ENCODE measurements around the gene SNRPD3. TPM values are rescaled to one million over a fixed set of nuclear protein-coding genes. Genes with fewer than 3 reads are reported as not detected.

The SNRPD3 gene
- total RNA-seq, 1 donor from 2014 or later, result 125 TPM

GRCh38 chr22:24571266-24571665 lies 15.5 kb downstream of the SNRPD3 start:
- H3K27ac ChIP-seq, result no peak overlapping the region
- no peaks in the 10 kb centered on the region for H3K27me3 ChIP-seq
- peaks cover 9% of the 10 kb centered on the region for H3K4me1 ChIP-seq
- intact Hi-C loops (cut with DNase I), result no loop called here
- peaks cover 0 to 60% of the 10 kb centered on the region in 2 donors for H3K36me3 ChIP-seq
- no peaks in the 10 kb centered on the region for H3K9me3 ChIP-seq
- no peak for DNase-seq (ENCODE audit: extremely low spot score in 2 of 2)
- TF ChIP-seq CTCF (IDR thresholded peaks at IDR 0.05), result no peak
- no peak for TF ChIP-seq POLR2A (IDR thresholded peaks at IDR 0.05)
- no peak for TF ChIP-seq POLR2AphosphoS5 (IDR thresholded peaks at IDR 0.05; ENCODE audit: insufficient read depth in 1 of 2, low read depth in 1 of 2)
- no peak overlapping the region for H3K4me3 ChIP-seq

GRCh38 chr22:24576778-24577177 lies 21.0 kb downstream of the SNRPD3 start:
- intact Hi-C loops (cut with DNase I), result no loop called here
- H3K27ac ChIP-seq, result no peak overlapping the region
- H3K36me3 ChIP-seq, result peaks cover 0 to 28% of the 10 kb centered on the region in 2 donors

GRCh38 chr22:24578355-24579257 lies 22.8 kb downstream of the SNRPD3 start:
- no peak for DNase-seq (ENCODE audit: extremely low spot score in 2 of 2)
- peaks cover 45% of the 10 kb centered on the region for H3K4me1 ChIP-seq
- no peaks in the 10 kb centered on the region for H3K27me3 ChIP-seq
- intact Hi-C loops (cut with DNase I), result no loop called here
- TF ChIP-seq POLR2A (IDR thresholded peaks at IDR 0.05) (no peak), POLR2AphosphoS5 (IDR thresholded peaks at IDR 0.05; ENCODE audit: insufficient read depth in 1 of 2, low read depth in 1 of 2) (no peak), CTCF (IDR thresholded peaks at IDR 0.05) (no peak)
- H3K4me3 ChIP-seq, result no peak overlapping the region
- peak overlapping the region; percentile 1 for H3K27ac ChIP-seq
- no peaks in the 10 kb centered on the region for H3K9me3 ChIP-seq
- H3K36me3 ChIP-seq, result peaks cover 0 to 10% of the 10 kb centered on the region in 2 donors

More at GRCh38 chr22:24576778-24577177, 21.0 kb downstream of the SNRPD3 start:
- no peak for DNase-seq (ENCODE audit: extremely low spot score in 2 of 2)
- no peaks in the 10 kb centered on the region for H3K27me3 ChIP-seq
- H3K4me1 ChIP-seq, result peaks cover 31% of the 10 kb centered on the region
- no peak overlapping the region for H3K4me3 ChIP-seq
- TF ChIP-seq POLR2AphosphoS5 (IDR thresholded peaks at IDR 0.05; ENCODE audit: insufficient read depth in 1 of 2, low read depth in 1 of 2) (no peak), CTCF (IDR thresholded peaks at IDR 0.05) (no peak), POLR2A (IDR thresholded peaks at IDR 0.05) (no peak)
- no peaks in the 10 kb centered on the region for H3K9me3 ChIP-seq

- Histone ChIP-seq H3K27ac (peak overlapping the region; percentile 1), H3K27me3 (no peaks in the 10 kb centered on the region), H3K9me3 (no peaks in the 10 kb centered on the region), H3K36me3 (peaks cover 0 to 4% of the 10 kb centered on the region in 2 donors), H3K4me3 (no peak overlapping the region), H3K4me1 (peaks cover 51% of the 10 kb centered on the region)
- TF ChIP-seq CTCF (IDR thresholded peaks at IDR 0.05), result no peak
- no peak for TF ChIP-seq POLR2A (IDR thresholded peaks at IDR 0.05)
- TF ChIP-seq POLR2AphosphoS5 (IDR thresholded peaks at IDR 0.05; ENCODE audit: insufficient read depth in 1 of 2, low read depth in 1 of 2), result no peak
- intact Hi-C loops (cut with DNase I), result no loop called here
- no peak for DNase-seq (ENCODE audit: extremely low spot score in 2 of 2)
These were observed 23.4 kb downstream of the SNRPD3 start for GRCh38 chr22:24579258-24579601.

GRCh38 chr22:24580276-24580675 lies 24.5 kb downstream of the SNRPD3 start:
- H3K9me3 ChIP-seq, result no peaks in the 10 kb centered on the region
- H3K27me3 ChIP-seq, result no peaks in the 10 kb centered on the region
- H3K27ac ChIP-seq, result no peak overlapping the region
- TF ChIP-seq CTCF (IDR thresholded peaks at IDR 0.05) (no peak), POLR2A (IDR thresholded peaks at IDR 0.05) (no peak), POLR2AphosphoS5 (IDR thresholded peaks at IDR 0.05; ENCODE audit: insufficient read depth in 1 of 2, low read depth in 1 of 2) (peak in 1 of 2 donors; percentile 26)
- no peak overlapping the region for H3K4me3 ChIP-seq
- DNase-seq (ENCODE audit: extremely low spot score in 2 of 2), result no peak
- intact Hi-C loops (cut with DNase I), result no loop called here
- no peaks in the 10 kb centered on the region for H3K36me3 ChIP-seq
- peaks cover 51% of the 10 kb centered on the region for H3K4me1 ChIP-seq
